ENCODE data around the gene OR51A4. TPM values are rescaled to one million over a fixed set of nuclear protein-coding genes. Genes with fewer than 3 reads are reported as not detected.

The OR51A4 gene
- total RNA-seq, 1 donor from 2014 or later = not detected

Other genes with a start within 250 kb of the OR51A4 start
- gene OR51E2, start 249.8 kb downstream of the OR51A4 start, total RNA-seq = 7.4 TPM
- gene MMP26, start 242.8 kb downstream of the OR51A4 start, total RNA-seq = not detected
- gene OR51F1, start 177.7 kb downstream of the OR51A4 start, total RNA-seq = not detected
- gene OR52R1, start 143.2 kb downstream of the OR51A4 start, total RNA-seq = not detected
- gene OR51F2, start 126.3 kb downstream of the OR51A4 start, total RNA-seq = not detected
- gene OR51S1, start 98.4 kb downstream of the OR51A4 start, total RNA-seq = not detected
- not detected for gene OR51T1, start 65.7 kb downstream of the OR51A4 start, total RNA-seq
- gene OR51A7, start 43.8 kb downstream of the OR51A4 start, total RNA-seq = not detected
- gene OR51G2, start 28.3 kb downstream of the OR51A4 start, total RNA-seq = not detected
- gene OR51G1, start 23.3 kb downstream of the OR51A4 start, total RNA-seq = not detected
- gene OR51A2, start 8.1 kb upstream of the OR51A4 start, total RNA-seq = not detected
- not detected for gene OR51L1, start 47.2 kb upstream of the OR51A4 start, total RNA-seq
- not detected for gene OR52J3, start 98.9 kb upstream of the OR51A4 start, total RNA-seq
- not detected for gene OR52E2, start 112.0 kb upstream of the OR51A4 start, total RNA-seq
- gene OR52E1, start 122.0 kb upstream of the OR51A4 start, total RNA-seq = not detected
- not detected for gene OR52A5, start 190.8 kb upstream of the OR51A4 start, total RNA-seq
- gene OR52A1, start 207.2 kb upstream of the OR51A4 start, total RNA-seq = not detected